ENCODE results near the gene RGS7.

RGS7 gene

DNA sequence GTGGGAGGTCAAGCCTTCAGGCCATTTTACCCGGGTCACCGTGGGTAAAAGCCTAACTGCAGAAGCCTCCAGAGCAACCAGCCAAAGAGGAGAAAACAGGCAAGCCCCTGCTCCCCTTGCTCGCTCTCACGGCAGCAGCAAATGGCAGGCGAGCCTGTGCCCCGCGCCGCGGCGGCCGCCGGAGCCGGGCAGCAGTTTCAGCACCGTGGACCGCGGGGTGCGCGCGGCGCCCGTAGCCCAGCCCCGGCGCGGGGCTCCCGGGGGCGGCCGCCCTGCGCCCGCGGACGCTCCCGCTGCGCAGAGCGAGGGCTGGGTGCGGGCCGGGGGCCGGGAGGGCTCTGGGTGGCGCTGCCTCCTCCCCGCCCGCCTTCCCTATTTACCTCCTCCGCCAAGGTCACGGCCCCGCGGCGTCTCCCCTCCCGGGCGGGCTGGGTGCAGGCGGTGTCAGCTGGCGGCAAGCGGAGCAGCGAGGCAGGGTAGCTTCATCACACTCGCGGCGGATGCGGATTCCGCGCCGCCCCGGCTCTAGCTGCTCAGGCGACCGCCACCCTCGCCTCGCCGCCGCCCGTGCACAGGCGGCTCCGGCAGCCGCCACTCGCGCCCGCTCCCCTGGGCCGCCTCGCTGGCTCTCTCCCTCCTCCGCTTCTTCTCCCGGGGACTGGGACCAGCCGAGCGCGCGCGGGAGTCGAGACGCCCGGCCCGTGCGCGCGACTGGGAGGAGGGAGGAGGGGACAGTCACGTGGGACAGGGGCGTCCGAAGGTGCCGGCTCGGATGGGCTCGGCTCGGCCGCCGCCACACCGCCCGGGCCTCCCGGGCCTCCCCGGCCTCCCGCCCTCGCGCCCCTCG lies at the start of gene RGS7:
Gene RGS7, minus strand, starts transcription at position 687 of the 847 bp plus-strand sequence.
- in situ Hi-C loops (cut with HindIII; ENCODE audit: low sequenced_read_pairs): no loop called here

DNA sequence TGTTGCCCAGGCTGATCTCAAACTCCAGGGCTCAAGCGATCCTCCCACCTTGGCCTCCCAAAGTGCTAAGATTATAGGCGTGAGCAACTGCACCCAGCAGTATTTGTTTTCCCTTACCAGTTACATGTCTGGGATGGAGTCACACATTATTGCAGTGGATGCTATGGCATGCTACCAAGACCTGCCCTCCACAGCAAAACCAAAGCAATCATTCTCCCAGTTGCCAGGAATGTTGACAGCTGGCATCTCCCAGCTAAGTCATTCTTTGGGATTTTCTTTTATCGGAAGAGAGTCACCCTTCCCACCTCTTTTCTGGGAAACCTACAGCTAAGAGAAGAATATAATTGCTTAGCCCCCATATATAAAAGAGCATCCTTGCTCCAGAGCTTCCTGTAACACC lies 49.4 kb upstream of the RGS7 start:
- in situ Hi-C loops (cut with HindIII; ENCODE audit: low sequenced_read_pairs): no loop called here

DNA sequence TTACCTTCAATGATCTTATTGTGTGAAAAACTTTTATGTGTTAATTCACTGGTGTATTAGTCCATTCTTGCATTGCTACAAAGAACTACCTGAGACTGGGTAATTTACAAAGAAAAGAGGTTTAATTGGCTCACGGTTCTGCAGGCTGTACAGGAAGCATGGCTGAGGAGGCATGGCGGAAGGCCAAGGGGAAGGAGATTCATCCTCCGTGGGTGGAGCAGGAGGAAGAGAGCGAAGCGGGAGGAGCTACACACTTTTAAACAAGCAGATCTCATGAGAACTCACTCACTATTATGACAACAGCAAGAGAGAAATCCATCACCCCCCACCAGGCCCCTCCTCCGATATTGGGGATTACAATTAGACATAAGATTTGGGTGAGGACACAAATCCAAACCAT lies 44.2 kb upstream of the RGS7 start:
- in situ Hi-C loops (cut with HindIII; ENCODE audit: low sequenced_read_pairs): no loop called here

DNA sequence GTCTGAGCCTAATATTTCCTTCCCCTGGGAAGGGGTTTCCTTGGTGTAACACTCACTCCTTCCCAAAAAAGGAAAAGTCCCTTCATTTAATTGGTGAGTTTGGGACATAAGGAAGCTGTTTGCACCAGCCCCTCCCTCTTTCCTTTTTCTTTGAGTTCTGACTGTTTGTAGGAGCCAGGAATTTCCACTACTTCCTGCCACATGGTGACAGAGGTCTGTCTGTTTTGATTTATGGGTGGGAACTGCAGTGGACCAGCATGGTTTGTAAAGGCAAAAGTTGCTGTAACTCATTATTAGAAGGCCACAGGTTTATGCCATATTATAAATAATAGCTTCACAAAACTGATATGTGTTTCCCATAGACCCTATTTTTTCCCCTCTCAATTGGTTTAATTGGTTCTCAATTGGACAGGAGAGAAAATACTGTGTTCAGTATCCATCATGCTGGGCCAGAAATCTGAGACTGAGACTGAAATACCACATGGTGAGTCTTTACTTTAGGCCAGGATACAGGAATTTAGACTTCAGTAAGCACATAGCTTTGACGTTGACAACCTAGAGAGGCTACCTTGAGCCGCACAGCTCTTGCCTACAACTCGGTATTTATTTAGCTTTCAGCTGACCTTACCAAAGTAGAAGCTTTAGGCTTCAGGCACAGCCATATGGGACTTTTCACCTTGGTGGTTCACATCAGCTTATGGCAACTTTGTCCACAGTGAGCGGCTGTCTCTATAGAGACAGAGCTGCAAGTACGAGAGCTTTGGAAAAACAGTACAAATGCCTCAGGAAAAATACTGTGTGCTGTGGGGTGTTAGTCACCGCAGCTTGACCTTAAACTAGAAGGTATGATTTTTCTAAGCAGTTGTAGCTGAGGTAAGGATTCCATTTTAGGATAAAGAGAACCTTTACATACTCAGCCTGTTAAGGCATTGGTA lies 40.0 kb upstream of the RGS7 start:
- in situ Hi-C loops (cut with HindIII; ENCODE audit: low sequenced_read_pairs): no loop called here

DNA sequence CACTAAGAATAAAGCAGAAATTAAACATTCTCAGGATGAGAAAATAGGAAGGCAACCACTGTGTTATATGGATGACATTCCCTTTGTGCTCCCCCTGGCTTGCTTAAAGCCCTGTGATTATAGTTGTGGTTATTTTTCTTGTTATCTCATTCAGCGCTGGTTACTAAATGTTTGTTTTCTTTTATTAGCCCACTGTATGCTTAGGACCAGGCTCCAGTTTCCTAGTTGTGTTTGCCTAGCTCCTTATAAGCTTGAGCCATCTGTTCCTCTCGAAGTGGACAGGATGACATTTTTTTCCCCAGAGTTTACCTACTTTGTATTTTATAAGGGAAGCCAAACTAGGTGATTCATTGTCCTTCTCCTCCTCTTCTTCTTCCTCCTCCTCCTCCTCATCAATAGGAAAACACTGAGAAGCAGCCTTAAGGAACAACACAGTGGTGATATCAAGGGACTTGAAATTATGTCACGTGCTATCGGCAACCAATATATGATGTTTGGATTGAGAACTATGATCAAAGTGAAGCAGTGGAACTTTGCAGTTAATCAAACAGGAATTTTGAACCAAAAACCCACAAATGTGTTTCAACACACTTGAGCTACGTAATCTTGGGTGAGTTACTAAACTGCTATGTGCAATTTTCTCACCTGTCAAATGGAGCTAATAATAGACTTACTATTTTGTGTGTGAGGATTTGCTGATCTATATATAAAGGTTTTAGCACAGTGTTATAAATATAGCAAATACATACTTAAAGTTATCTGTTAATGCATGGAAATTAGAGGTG lies 35.1 kb upstream of the RGS7 start:
- in situ Hi-C loops (cut with HindIII; ENCODE audit: low sequenced_read_pairs): no loop called here

DNA sequence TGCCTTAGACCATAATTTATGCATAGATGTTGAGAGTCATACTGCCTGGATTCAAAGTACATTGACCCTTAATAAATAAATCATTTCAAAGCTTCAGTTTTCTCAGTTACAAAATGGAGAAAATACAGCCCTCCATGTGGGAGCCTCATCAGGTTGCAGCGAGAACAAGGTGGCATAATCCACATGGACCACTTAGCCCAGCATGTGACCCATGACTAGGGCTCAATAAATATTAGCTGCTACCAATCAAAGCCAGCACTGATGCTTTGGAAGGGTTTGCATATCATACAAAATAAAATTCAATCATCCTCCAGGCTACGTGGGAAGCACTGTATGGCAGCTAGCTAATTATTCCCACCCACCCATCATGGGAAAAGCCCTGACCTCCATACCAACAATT lies 33.5 kb upstream of the RGS7 start:
- in situ Hi-C loops (cut with HindIII; ENCODE audit: low sequenced_read_pairs): no loop called here

DNA sequence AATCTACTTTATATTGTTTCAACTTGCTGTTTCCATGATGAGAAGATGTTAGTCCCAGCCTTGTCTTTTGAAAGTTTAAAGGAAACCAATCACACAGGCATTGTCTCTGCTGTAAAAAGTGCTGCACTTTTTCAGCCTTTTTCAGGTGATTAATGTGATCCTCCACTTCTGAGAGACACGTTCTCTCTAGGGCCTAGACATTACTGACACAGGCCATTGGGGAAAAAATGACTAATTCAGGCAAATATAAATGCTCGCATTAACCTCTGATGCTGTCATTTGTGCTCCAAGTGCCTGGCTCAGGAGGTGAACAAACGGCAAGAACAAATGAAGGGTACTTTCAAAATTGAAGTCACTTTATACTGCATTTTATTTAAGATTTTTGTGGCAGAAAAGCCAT lies 32.4 kb upstream of the RGS7 start:
- in situ Hi-C loops (cut with HindIII; ENCODE audit: low sequenced_read_pairs): no loop called here

DNA sequence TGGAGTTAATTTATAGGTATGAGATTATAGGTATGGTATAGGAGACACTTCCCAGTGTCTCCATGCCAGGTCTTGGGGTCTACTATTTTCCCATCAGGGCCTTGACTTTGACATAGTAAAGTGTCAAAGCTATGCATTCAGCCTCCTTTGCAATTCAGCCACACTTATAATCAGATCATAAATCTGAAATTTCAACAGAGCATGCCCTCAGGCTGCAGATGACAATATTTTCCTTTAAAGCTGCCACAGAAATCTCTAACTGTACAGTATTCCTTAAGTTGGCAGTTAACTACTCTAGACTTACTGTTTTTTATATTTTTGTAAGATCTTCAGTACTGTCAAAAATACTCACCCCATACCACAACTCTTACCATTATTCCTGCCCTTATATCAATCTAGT lies 30.2 kb upstream of the RGS7 start:
- in situ Hi-C loops (cut with HindIII; ENCODE audit: low sequenced_read_pairs): no loop called here

DNA sequence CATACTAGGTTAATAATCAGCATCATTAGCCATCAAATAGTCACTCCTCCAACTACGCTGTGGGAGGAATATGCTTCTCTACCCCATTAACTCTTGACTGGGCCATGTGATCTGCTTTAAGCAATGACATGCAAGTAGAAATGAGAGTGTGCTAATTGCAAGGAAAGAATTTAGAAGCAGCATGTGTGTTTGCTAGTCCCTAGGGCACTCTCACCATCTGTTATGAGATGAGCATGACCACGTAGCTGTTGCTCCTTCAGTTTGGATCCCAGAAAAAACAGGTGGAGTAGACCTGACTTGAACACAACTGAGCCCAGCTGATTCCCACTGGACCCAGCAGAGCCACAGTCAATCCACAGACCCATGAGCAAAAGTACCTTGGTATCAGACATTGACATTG lies 19.7 kb upstream of the RGS7 start:
- in situ Hi-C loops (cut with HindIII; ENCODE audit: low sequenced_read_pairs): no loop called here

DNA sequence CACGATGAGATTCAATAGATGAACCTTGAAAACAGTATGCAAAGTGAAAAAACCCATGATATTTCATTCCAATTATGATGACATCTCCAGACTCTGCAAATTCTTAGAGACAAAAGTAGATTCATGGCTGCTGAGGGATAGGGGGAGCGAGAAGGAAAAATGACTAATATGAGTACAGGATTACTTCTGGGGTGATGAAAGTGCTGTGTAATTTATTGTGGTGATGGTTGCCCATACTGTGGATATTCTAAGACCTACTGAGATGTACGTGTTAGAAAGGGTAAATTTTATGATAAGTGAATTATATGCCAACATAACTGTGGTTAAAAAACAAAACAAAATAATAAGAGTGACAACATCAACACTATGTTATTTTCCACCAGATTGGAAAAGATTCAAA lies 18.9 kb upstream of the RGS7 start:
- in situ Hi-C loops (cut with HindIII; ENCODE audit: low sequenced_read_pairs): no loop called here

DNA sequence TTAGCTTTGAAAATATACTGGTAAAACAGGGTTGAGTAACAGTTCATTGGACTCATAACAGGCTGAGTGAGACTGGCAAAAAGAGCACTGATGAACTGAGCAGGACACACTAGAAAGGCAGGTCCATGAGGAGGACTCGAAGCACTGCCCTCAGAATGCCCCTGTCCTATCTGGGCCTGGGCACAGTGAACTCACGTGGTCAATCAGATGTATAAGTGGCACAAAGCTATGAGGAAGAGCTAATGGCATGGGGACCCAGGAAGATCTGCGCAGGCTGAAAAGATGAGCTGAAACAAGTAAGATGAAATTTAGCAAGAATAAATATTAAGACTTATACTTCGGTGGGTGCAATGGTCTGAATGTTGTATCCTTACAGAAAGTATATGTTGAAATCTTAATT lies 9.2 kb upstream of the RGS7 start:
- in situ Hi-C loops (cut with HindIII; ENCODE audit: low sequenced_read_pairs): no loop called here

DNA sequence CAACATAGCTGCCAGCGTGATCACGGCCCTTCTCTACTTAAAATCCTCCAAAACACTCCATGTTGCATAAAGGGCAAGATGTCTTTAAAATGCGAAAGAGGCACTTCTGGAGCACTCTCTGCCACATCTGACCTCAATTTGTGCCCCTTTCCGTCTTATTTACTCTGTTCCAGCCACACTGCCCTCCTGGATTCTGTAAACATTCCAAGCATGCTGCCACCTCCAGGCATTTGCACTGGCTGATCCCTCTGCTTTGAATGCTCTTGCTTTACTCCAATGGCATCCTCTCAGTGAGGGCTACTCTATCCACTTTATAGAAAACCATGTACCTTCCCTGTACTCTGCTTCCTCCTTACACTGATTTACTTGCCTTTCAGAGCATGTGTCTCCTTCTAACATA lies 5.3 kb upstream of the RGS7 start:
- in situ Hi-C loops (cut with HindIII; ENCODE audit: low sequenced_read_pairs): no loop called here

DNA sequence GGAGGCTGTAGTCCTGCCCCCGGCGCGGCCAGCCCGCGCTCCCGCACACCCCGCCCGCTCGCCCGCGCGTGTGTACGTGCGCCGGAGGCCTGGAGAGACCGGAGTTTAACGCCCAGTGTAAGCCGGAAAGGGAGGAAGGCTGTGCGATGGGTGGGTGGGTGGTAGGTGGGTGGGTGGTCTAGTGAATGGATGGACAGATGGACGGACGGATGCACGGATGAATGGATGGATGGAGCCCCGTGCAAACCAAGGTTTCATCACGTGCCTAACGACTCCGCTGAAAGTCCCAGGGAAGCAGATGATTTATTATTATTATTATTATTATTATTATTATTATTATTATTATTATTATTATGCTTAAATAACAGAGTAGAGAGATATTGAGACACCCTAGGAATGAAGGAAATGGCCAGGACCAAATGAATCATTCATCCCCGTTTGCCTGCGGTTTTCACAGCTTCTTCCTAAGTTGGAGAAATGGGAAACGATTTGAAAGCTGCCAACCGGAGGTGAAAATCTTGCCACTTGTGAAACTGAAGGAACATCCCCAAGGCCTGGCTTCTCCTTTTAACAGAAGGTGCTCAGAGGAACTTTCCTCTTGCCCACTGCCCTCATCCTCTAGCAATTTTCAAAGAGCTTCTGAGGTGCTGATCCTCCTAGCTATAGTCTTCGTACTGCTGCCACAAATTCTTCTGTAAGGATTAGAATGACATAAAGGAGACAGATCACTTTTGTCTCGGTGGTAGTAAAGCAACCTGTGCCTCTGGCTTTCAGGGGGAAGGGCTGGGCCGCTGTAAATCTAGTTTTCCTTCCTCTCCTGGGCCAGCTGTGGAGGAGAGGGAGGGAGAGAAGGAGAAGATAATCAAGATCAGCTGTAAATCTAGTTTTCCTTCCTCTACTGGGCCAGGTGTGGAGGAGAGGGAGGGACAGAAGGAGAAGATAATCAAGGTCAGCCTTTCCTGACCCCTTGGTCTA lies 648 bp upstream of the RGS7 start:
- in situ Hi-C loops (cut with HindIII; ENCODE audit: low sequenced_read_pairs): no loop called here

DNA sequence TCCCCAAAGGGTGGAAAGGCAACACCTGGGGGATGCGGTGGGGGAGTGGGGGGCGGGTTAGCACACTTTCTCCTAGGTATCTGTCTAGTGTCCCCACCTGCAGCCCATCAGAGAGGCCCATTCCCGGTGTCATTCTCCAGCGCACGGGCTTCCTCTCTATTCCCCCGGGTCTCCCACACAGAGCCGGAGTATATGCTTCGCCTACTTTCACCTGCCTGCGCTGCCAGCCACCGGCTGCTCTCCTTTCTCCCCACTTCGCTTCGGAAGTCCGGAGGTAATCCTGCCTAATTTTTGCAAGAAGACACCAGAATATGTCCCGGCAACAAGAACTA lies 852 bp downstream of the RGS7 start:
- in situ Hi-C loops (cut with HindIII; ENCODE audit: low sequenced_read_pairs): no loop called here

DNA sequence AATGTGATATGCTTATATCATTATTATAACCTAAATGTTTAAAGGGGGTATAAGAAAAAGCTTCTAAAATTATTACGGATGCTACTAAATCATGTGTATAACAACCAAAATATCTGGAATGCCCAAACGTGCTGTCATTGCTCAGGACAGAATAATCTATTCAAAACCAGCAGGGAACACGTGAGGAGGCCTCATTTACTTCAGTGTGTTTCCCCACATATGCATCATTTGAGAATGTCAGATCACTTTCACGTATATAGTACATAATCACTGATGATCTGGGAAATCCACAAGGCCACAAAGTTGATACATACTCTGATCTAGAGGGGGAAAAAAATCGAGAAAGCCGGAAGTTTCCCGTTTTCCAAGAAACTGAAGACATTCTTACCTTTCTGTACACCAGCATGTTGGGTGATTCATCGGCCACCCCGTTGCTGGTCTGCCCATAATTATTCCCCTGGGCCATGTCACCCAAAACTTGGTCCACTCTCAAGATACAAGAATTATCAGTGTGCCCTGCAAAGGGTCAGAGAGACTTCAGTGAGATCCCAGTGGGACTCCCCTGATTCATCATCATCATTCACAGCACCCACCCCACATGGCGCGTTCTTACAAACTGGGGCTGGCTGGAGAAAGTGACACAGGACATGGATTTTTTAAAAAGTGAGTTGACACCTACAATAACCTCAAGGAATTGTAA lies 1.5 kb downstream of the RGS7 start:
- in situ Hi-C loops (cut with HindIII; ENCODE audit: low sequenced_read_pairs): no loop called here

DNA sequence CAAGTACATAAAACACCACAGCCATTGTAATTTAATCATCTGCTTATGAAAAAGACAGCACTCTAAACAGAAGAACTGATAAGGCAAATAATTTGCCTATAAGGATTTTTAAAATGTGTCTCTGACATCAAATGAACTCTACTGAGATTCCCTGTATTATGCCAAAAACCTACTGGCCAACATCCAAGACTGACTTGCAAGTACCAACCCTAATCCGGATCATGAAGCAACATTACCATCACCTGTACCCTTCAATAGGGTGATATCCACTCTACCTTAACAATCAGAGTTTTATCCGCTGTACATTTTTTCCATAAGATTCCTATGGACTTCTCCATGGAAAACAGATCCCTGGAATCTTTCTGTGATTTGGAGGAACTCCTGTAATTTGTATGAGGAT lies 4.6 kb downstream of the RGS7 start:
- in situ Hi-C loops (cut with HindIII; ENCODE audit: low sequenced_read_pairs): no loop called here

DNA sequence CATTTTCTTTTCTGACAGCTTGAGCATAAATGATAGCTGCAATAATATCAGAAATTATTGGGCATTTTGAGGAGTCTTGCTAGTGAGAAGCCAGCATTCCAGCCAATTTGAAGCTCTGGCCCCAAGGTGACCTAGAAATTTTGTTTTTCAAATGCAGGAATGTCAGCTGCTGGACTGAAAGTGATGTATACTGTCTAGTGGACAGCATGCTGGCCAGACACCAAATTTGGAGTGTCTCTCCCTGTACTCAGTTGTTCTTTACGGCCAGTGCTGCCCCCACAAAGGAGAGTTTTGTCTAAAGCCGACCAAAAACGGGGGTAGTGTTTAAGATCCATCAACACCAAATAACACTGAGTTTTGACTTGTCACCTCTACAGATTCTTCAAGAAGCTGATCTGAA lies 5.2 kb downstream of the RGS7 start:
- in situ Hi-C loops (cut with HindIII; ENCODE audit: low sequenced_read_pairs): no loop called here

DNA sequence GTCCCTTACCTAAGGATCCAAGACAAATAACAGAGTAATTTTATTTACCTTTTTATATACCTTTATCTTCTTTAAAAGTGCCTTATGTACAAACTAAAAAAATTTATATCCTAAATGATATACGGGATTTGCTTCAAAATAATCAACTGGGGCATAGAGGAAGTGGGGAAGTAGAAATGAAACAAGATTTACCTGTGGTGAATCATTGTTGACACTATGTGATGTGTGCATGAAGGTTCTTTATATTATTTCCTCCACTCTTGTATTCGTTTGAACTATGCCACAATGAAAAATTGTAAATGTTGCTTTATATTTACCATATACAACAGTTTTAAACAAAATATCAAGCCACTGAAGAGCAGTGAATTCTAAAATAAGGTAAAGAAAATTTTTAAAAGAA lies 13.0 kb downstream of the RGS7 start:
- in situ Hi-C loops (cut with HindIII; ENCODE audit: low sequenced_read_pairs): no loop called here

DNA sequence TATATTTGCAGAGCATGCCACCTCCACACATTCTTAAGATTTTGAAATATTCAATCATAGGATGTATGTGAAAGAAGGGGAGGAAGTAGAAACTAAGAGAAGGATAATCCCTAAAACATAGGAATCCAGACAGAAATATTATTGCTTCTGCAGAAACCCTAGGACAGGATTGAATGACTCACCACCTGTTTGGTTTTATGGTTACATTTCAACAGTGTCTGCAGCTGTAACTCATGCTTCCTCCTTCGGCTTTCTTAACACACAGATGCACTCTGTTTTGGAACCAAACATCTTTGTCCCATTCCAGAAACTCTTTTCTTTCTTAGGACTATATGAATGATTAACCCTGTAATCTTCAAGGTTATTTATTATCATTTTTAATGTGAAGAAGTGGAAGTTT lies 20.7 kb downstream of the RGS7 start:
- in situ Hi-C loops (cut with HindIII; ENCODE audit: low sequenced_read_pairs): no loop called here

DNA sequence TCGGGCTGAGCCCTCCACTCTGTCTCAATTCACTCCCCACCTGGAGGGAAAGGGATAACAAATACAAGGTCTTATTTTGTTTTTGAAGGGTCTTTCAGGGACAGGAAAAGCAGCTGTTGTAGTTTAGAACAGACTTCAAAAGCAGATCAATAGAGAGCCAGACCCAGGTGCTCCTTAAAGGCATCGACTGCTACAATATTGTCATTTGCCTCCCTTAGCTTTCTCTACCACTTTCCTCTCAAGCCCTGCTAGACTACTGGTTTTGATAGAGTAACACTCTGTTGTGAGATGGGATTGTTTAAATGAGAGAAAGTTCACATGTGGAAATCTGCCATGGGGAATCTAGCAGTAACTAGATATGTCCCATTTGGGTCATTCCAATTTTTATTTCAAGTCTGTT lies 24.0 kb downstream of the RGS7 start:
- in situ Hi-C loops (cut with HindIII; ENCODE audit: low sequenced_read_pairs): no loop called here

All from DLD1 (cell line).